Measurements from ENCODE around the gene COTL1.

GRCh38 chr16:84535851-84536250 lies 82.0 kb downstream of the COTL1 start:
- TF ChIP-seq ZBTB33 (IDR thresholded peaks at IDR 0.05): no peak
- TF ChIP-seq CTCF (IDR thresholded peaks at IDR 0.05; ENCODE audit: low read depth, low read length, missing input control): no peak
- no peak for TF ChIP-seq YY1 (IDR thresholded peaks at IDR 0.05)
- TF ChIP-seq MAX (IDR thresholded peaks at IDR 0.05): no peak
- TF ChIP-seq SP1 (IDR thresholded peaks at IDR 0.05): no peak

Data from liver (tissue), 3 donors.